Epithelial cell of esophagus (primary cell): ENCODE data around the gene SMCO2.

ENCODE experiments used
- DNase-seq: peaks from one replicate; pipeline ENCODE4 v3.0.0; 2010; ENCODE audit warnings: low read depth
- H3K4me3 ChIP-seq: 2 replicates; pipeline ENCODE4 v1.5.1; 2011; ENCODE audit warnings: mild to moderate bottlenecking, low read length, control low read depth
- CTCF ChIP-seq: IDR thresholded peaks from 2 replicates; pipeline ENCODE4 v1.5.1; 2011; ENCODE audit warnings: low read depth, mild to moderate bottlenecking, low read length, control low read depth, inconsistent platforms; ENCODE audit not compliant: insufficient read depth; ENCODE audit errors: missing control alignments

Gene SMCO2

GRCh38 chr12:27517961-27518665, 71.6 kb downstream of the SMCO2 start:
- no peak for TF ChIP-seq CTCF
- DNase-seq: no peak
- no peak overlapping the region for H3K4me3 ChIP-seq

GRCh38 chr12:27521066-27521465, 74.5 kb downstream of the SMCO2 start:
- no peak for DNase-seq
- H3K4me3 ChIP-seq: no peak overlapping the region
- no peak for TF ChIP-seq CTCF

- TF ChIP-seq CTCF: no peak
- no peak overlapping the region for H3K4me3 ChIP-seq
- no peak for DNase-seq
Measured at GRCh38 chr12:27521981-27522380, 75.4 kb downstream of the SMCO2 start.

- TF ChIP-seq CTCF: no peak
- H3K4me3 ChIP-seq: peak overlapping the region; percentile 87
- no peak for DNase-seq
Measured at GRCh38 chr12:27523305-27523641, 76.7 kb downstream of the SMCO2 start.

GRCh38 chr12:27523642-27524493, 77.3 kb downstream of the SMCO2 start, which contains the start of gene PPFIBP1:
TSS of gene PPFIBP1 (plus strand) at chr12:27524206. CDS start at chr12:27633397, 109,191 bp downstream.
- TF ChIP-seq CTCF: peak; percentile 52
- H3K4me3 ChIP-seq: peak within 1 kb of the TSS; percentile 87
- DNase-seq: peak; percentile 99

GRCh38 chr12:27524494-27524835, 77.9 kb downstream of the SMCO2 start:
- no peak for DNase-seq
- H3K4me3 ChIP-seq: peak overlapping the region; percentile 87
- TF ChIP-seq CTCF: no peak
